H1 (cell line): Measurements from ENCODE around the gene SGMS1. TPM values are rescaled to one million over a fixed set of nuclear protein-coding genes. Genes with fewer than 3 reads are reported as not detected.

Source experiments
- JUN ChIP-seq: IDR thresholded peaks from 2 replicates; pipeline ENCODE4 v1.6.1; 2011; ENCODE audit warnings: low read depth, mild to moderate bottlenecking, improper control_type of control experiment, low read length
- MAFK ChIP-seq: IDR thresholded peaks from 2 replicates; pipeline ENCODE4 v1.6.1; 2012; ENCODE audit warnings: low read depth, mild to moderate bottlenecking, improper control_type of control experiment, low read length
- MAX ChIP-seq: IDR thresholded peaks from 2 replicates; pipeline ENCODE4 v1.6.1; 2012; ENCODE audit warnings: inconsistent platforms
- RAD21 ChIP-seq, 2 experiments: IDR thresholded peaks in 1 of 2; conservative IDR thresholded peaks in 1 of 2; 2 replicates each; pipeline ENCODE4 v1.6.1; 2011; ENCODE audit warnings: low read depth in 2 of 2, low read length in 2 of 2, improper control_type of control experiment in 1 of 2, inconsistent platforms in 1 of 2, mild to moderate bottlenecking in 1 of 2, moderate library complexity in 1 of 2
- RBBP5 ChIP-seq: IDR thresholded peaks from 2 replicates; pipeline ENCODE4 v1.7.1; 2012; ENCODE audit warnings: low read depth, mild to moderate bottlenecking, inconsistent platforms, low read length, moderate library complexity, borderline replicate concordance
- SP4 ChIP-seq: IDR thresholded peaks from 2 replicates; pipeline ENCODE4 v1.6.1; 2012; ENCODE audit warnings: low read length, inconsistent platforms
- polyA plus RNA-seq, 7 experiments: library from polyadenylated mRNA; depleted of rRNA in 3 of 7; stranded (reverse) in 5 of 7; unstranded in 2 of 7; fragments of >200 nt in 5 of 7; fragments of 200-250 nt in 2 of 7; gene quantifications; 1 replicate in 5 of 7; 2 replicates in 1 of 7; 4 replicates in 1 of 7; pipeline versions ENCODE4 v1.2.1 to v1.2.3, GENCODE V29; 2011 to 2013; ENCODE audit warnings: missing spikeins in 2 of 7, mixed read lengths in 2 of 7
- total RNA-seq: library from RNA; stranded (reverse); fragmentation: NEBNext Ultra II Directional; extraction: Animal tissue kit (Norgen Biotek cat#: 25700); gene quantifications from 2 replicates; pipeline ENCODE4 v1.2.1, GENCODE V29; 2021

Gene SGMS1
- total and polyA plus RNA-seq, 2 of the 8 experiments (the other 6 are each of a cell fraction or from before 2014, with no cell fraction given) = 6.0 to 15.6 TPM

- TF ChIP-seq SP4 (no peak), RAD21 (IDR thresholded peaks at IDR 0.05 in 1 of 2, conservative IDR thresholded peaks at IDR 0.05 in 1 of 2; ENCODE audit: low read depth in 2 of 2, low read length in 2 of 2) (no peak), MAFK (no peak), RBBP5 (no peak), JUN (no peak), MAX (no peak)
Measured at GRCh38 chr10:50631052-50631451, 7.3 kb upstream of the SGMS1 start (continued).
